AG09319 (cell line): ENCODE data around the gene NSA2.

Source experiments
- DNase-seq: peaks from one replicate; pipeline ENCODE4 v3.0.0-alpha.2; 2010; ENCODE audit warnings: low read depth; ENCODE audit errors: extremely low read depth
- TF ChIP-seq, protein P1 (sequence below): IDR thresholded peaks from 2 replicates; pipeline ENCODE4 v1.5.1; 2011; ENCODE audit warnings: low read depth, mild to moderate bottlenecking, inconsistent platforms, low read length, moderate library complexity

NSA2 gene

GRCh38 chr5:74816875-74817274 lies 49.8 kb downstream of the NSA2 start:
- DNase-seq = no peak
- TF ChIP-seq, protein P1, sequence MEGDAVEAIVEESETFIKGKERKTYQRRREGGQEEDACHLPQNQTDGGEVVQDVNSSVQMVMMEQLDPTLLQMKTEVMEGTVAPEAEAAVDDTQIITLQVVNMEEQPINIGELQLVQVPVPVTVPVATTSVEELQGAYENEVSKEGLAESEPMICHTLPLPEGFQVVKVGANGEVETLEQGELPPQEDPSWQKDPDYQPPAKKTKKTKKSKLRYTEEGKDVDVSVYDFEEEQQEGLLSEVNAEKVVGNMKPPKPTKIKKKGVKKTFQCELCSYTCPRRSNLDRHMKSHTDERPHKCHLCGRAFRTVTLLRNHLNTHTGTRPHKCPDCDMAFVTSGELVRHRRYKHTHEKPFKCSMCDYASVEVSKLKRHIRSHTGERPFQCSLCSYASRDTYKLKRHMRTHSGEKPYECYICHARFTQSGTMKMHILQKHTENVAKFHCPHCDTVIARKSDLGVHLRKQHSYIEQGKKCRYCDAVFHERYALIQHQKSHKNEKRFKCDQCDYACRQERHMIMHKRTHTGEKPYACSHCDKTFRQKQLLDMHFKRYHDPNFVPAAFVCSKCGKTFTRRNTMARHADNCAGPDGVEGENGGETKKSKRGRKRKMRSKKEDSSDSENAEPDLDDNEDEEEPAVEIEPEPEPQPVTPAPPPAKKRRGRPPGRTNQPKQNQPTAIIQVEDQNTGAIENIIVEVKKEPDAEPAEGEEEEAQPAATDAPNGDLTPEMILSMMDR = no peak

GRCh38 chr5:74822288-74822687 lies 55.2 kb downstream of the NSA2 start:
- TF ChIP-seq, protein P1 = no peak
- DNase-seq = no peak

- TF ChIP-seq, protein P1 = no peak
- no peak for DNase-seq
Observed at GRCh38 chr5:74829413-74829812, 62.4 kb downstream of the NSA2 start.
